ENCODE measurements around the gene DOLK.

- TF ChIP-seq CTCF (IDR thresholded peaks at IDR 0.05; ENCODE audit: borderline replicate concordance, extremely low read depth, low read length, poor library complexity, severe bottlenecking) = no peak
- no peak for TF ChIP-seq EZH2 (IDR thresholded peaks at IDR 0.05; ENCODE audit: borderline replicate concordance, low read depth, low read length, severe bottlenecking)
These were observed 18.8 kb downstream of the DOLK start for GRCh38 chr9:128928624-128929023.
